Heart right ventricle (tissue), 16 donors: ENCODE measurements around the gene CRYBB3. TPM values are rescaled to one million over a fixed set of nuclear protein-coding genes. Genes with fewer than 3 reads are reported as not detected.
A peak's percentile ranks its signal among the peaks of the same experiment; 100 is the strongest.
"Not testable (repeated sequence)": the region's sequence is repeated elsewhere in the genome, so short reads cannot be mapped to it uniquely, and the experiment has no call there.

Experiments used
- ATAC-seq, 8 donors: fragments of 200-7000 bp; cut with Tn5 transposase; one replicate each; pipeline ENCODE4 v1.9.1; 2020; ENCODE audit warnings: mild to moderate bottlenecking in 8 of 8, moderate library complexity in 8 of 8, moderate number of reproducible peaks in 1 of 8
- DNase-seq, 2 donors: peaks; one replicate each; pipeline ENCODE4 v3.0.0-alpha.2; 2020
- H3K27ac ChIP-seq, 10 donors: fragments of 200-600 bp; sonication (generic) in 2 of 10; one replicate each; pipeline versions ENCODE4 v1.5.0 to v1.8.0; 2020 to 2022; ENCODE audit warnings: mild to moderate bottlenecking in 3 of 10
- H3K27me3 ChIP-seq, 7 donors: fragments of 200-600 bp; one replicate each; pipeline ENCODE4 v1.8.0; 2021 to 2022; ENCODE audit warnings: mild to moderate bottlenecking in 2 of 7
- H3K36me3 ChIP-seq, 9 donors: fragments of 200-600 bp; sonication (generic) in 1 of 9; one replicate each; pipeline versions ENCODE4 v1.5.0 to v1.8.0; 2020 to 2022; ENCODE audit warnings: mild to moderate bottlenecking in 2 of 9
- H3K4me1 ChIP-seq, 9 donors: fragments of 200-600 bp; sonication (generic) in 1 of 9; one replicate each; pipeline versions ENCODE4 v1.5.0 to v1.8.0; 2020 to 2022; ENCODE audit warnings: mild to moderate bottlenecking in 4 of 9
- H3K4me3 ChIP-seq, 10 donors: fragments of 200-600 bp; sonication (generic) in 2 of 10; one replicate each; pipeline versions ENCODE4 v1.5.0 to v1.8.0; 2020 to 2022; ENCODE audit warnings: mild to moderate bottlenecking in 7 of 10, moderate library complexity in 2 of 10
- H3K9me3 ChIP-seq, 11 donors: fragments of 200-600 bp in 10 of 11; sonication (generic) in 2 of 11; one replicate each; pipeline versions ENCODE4 v1.5.0 to v1.8.0; 2013 to 2022; ENCODE audit warnings: mild to moderate bottlenecking in 2 of 11, control low read depth in 1 of 11, moderate library complexity in 1 of 11
- CTCF ChIP-seq, 9 donors: fragments of 200-600 bp; sonication (generic) in 2 of 9; IDR thresholded peaks; one replicate each; pipeline versions ENCODE4 v1.5.0 to v1.8.0; 2021 to 2022; ENCODE audit warnings: antibody characterized with exemption in 9 of 9, mild to moderate bottlenecking in 5 of 9, moderate library complexity in 1 of 9
- WGBS, 2 donors: extraction: QIAGEN DNeasy Blood & Tissue Kit; methylation state at CpG; one replicate each; pipeline ENCODE4 v1.1.7; 2013; ENCODE audit warnings: inconsistent platforms in 1 of 2; 5-methylcytosine and 5-hydroxymethylcytosine counted together
- intact Hi-C, 10 donors: fragments of 100-400 bp; cut with DNase I; formaldehyde crosslinking; loops; one replicate each; pipeline versions ENCODE4 v1.11.1 to v1.14.2; 2022
- polyA plus RNA-seq, 2 donors: library from polyadenylated mRNA; stranded (reverse); fragments of 200-250 nt; gene quantifications; one replicate each; pipeline ENCODE4 v1.2.3, GENCODE V29; 2013
- total RNA-seq, 10 donors: library from RNA; stranded (reverse); fragmentation: NEBNext Ultra II Directional in 3 of 10; extraction: Animal tissue kit (Norgen Biotek cat#: 25700) in 3 of 10; gene quantifications; one replicate each; pipeline versions ENCODE4 v1.2.1 to v1.2.4, GENCODE V29; 2021 to 2023
- donor health status: Arrhythmogenic right ventricular cardiomyopathy.
- donor health status: ischemic (EF 13 %, LVEDD 7.1; RV severe dilation, severe dysfunction).
- donor health status: healthy with polysubstance abuse.
- donor health status: DM: no; HTN: yes; CAD: no.
- donor health status: DM: no; HTN: no; CAD: no.
- donor health status: ischemic (EF 25% LVEDD 6.9; RV normal size, moderate dysfunction).
- donor health status: ischemic (EF 25% LVEDD 5.7; RV mildly dilated, moderate dysfunction).
- donor health status: healthy.
- donor health status: DM: yes; HTN: yes; CAD: no.
- donor health status: Ischemic cardiomyopathy.
- donor health status: ischemic (EF 35%, LVEDD 5.7; RV mildly dilated, moderate dysfunction).
- donor health status: nonischemic (EF 11% LVEDD 7.7; RV severe dilation, severe dysfunction).
- donor health status: DM: yes; HTN: yes; CAD: no.
- donor health status: PGD.
- donor health status: ischemic (EF 29% LVEDD 5.4; RV normal size, mild dysfunction).
- donor health status: nonischemic (EF 23%, LVEDD 6.1; RV moderate dilation, normal function).

The CRYBB3 gene
- total and polyA plus RNA-seq, 12 donors, result 0.06 to 0.44 (median 0.38) TPM; not detected in 8

DNA sequence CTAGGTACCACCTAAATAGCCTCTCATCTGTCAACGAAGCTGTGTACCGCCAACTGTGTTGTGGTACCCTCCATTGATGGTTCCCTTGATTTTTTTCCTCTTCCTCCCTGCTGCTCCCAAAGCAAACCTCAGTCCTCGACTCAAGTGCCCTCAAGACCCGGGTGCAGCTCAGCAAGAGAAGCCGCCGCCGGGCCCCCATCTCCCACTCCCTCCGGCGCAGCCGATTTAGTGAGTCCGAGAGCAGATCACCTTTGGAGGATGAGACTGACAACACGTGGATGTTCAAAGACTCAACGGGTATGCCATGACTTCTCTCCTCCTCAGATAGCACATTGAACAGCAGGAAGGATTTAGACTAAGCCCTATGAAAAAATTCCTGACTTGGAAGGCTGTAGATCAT lies 22.4 kb upstream of the CRYBB3 start:
- no peaks in the 10 kb centered on the region for H3K4me1 ChIP-seq
- intact Hi-C loops, result loop anchor here in 3 of 10 donors (10.0 kb wide), 2 partner anchors 62 to 92 kb away; no protein-coding TSS in a partner anchor
- no peak overlapping the region for H3K4me3 ChIP-seq
- no peak for DNase-seq
- TF ChIP-seq CTCF (IDR thresholded peaks at IDR 0.05), result no peak
- H3K9me3 ChIP-seq, result peaks cover 0 to 12% (median 3%) of the 10 kb centered on the region in 11 donors
- peaks cover 0 to 94% (median 17%) of the 10 kb centered on the region in 9 donors for H3K36me3 ChIP-seq
- no peaks in the 10 kb centered on the region for H3K27me3 ChIP-seq
- 91 to 94% methylated on average over 13 of the region's 13 CpGs for WGBS, 2 donors
- H3K27ac ChIP-seq, result no peak overlapping the region
- no peak for ATAC-seq

GRCh38 chr22:25177895-25178294 lies 21.8 kb upstream of the CRYBB3 start:
- DNase-seq, result no peak
- ATAC-seq, result no peak
- no peaks in the 10 kb centered on the region for H3K4me1 ChIP-seq
- 93 to 94% methylated on average over 9 of the region's 9 CpGs for WGBS, 2 donors
- H3K4me3 ChIP-seq, result no peak overlapping the region
- H3K27me3 ChIP-seq, result no peaks in the 10 kb centered on the region
- H3K36me3 ChIP-seq, result peaks cover 0 to 94% (median 17%) of the 10 kb centered on the region in 9 donors
- no peak for TF ChIP-seq CTCF (IDR thresholded peaks at IDR 0.05)
- peaks cover 0 to 12% (median 3%) of the 10 kb centered on the region in 11 donors for H3K9me3 ChIP-seq
- H3K27ac ChIP-seq, result no peak overlapping the region
- intact Hi-C loops, result loop anchor here in 3 of 10 donors (10.0 kb wide), 2 partner anchors 63 to 93 kb away; no protein-coding TSS in a partner anchor

DNA sequence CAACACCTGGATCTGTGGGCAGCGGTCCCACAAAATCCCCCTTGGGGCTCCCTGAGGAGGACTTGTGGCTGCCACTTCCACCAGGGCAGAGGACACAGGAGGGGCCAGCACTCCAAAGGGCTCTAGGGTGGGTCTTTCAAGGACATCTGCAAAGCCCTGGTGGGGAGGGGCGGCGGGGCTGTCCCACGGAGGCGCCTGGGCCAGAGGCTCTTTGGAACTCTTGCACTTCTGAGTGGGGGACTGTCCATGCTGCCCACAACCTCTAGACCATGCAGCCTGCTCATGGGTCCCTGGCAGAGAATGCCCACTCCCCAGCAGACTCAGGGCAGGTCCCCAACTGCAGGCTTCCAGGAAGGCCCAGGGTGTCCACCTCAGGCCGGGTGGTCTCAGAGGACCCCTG lies 21.3 kb upstream of the CRYBB3 start:
- intact Hi-C loops, result loop anchor here in 3 of 10 donors (10.0 kb wide), 2 partner anchors 64 to 94 kb away; no protein-coding TSS in a partner anchor
- Histone ChIP-seq H3K9me3 (peaks cover 0 to 12% (median 3%) of the 10 kb centered on the region in 11 donors), H3K36me3 (peaks cover 0 to 92% (median 17%) of the 10 kb centered on the region in 9 donors), H3K27ac (peak overlapping the region in 1 of 10 donors; percentile 44), H3K4me3 (peak overlapping the region in 1 of 10 donors; percentile 17)
- H3K27me3 ChIP-seq, H3K4me1 ChIP-seq, DNase-seq: not testable (repeated sequence)
- 83 to 90% methylated on average over 6 of the region's 6 CpGs for WGBS, 2 donors
- peak in 5 of 8 donors; percentile 33 to 65 (median 42) for ATAC-seq

GRCh38 chr22:25178869-25179631 lies 20.6 kb upstream of the CRYBB3 start:
- peak overlapping the region in 1 of 10 donors; percentile 30 for H3K4me3 ChIP-seq
- peak in 7 of 8 donors; percentile 23 to 75 (median 57) for ATAC-seq
- H3K4me1 ChIP-seq, H3K27me3 ChIP-seq, H3K27ac ChIP-seq, DNase-seq: not testable (repeated sequence)
- intact Hi-C loops, result loop anchor here in 3 of 10 donors (10.0 kb wide), 2 partner anchors 64 to 94 kb away; no protein-coding TSS in a partner anchor
- WGBS, 2 donors, result 57 to 73% methylated on average over 40 to 49 of the region's 63 CpGs
- H3K9me3 ChIP-seq, result peaks cover 0 to 12% (median 3%) of the 10 kb centered on the region in 11 donors
- peaks cover 0 to 92% (median 13%) of the 10 kb centered on the region in 9 donors for H3K36me3 ChIP-seq

DNA sequence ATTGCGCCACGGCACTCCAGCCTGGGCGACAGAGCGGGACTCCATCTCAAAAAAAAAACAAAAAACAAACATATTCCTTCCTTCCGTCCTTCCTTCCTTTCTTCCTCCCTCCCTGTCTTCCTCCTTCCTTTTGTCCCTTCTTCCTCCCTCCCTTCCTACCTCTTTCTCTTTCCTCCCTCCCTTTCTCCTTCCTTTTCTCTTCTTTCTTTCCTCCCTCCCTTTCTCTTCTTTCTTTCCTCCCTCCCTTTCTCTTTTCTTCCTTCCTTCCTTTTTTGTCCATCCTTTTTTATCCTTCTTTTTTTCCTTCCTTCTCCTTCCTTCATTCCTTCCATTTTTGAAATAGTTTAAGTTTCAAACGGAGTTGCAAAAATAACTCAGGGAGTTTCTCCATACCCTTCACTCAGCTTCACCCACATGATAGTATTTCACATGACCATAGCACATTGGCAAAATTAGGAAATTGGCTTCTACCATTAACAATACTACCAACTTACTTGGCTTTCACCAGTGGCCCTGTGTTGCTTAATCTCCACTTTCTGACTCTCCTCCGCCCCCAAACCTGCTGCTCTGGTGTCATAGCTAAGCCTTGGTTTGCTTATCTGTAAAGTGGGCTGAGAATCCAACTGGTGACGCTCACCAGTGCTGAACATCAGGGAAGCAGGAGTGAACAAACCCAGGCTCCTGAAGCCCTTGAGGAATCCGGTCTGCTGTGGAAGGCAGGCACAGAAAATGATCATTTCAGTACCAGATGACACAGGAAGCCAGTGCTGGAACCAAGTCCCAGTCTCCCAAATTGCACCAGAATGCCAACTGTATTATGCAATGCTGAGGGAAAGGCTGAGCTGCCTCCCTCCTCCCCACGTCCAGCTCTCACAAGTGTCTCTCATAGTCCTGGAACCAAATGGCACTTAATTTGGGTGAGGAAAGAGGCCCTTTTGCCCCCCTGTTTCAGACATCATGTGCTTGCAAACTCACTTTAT lies 17.2 kb upstream of the CRYBB3 start:
- H3K9me3 ChIP-seq, result peaks cover 0 to 12% (median 3%) of the 10 kb centered on the region in 11 donors
- no peaks in the 10 kb centered on the region for H3K4me1 ChIP-seq
- intact Hi-C loops, result no loop called here
- H3K36me3 ChIP-seq, result peaks cover 0 to 92% (median 15%) of the 10 kb centered on the region in 9 donors
- 81 to 87% methylated on average over 10 of the region's 10 CpGs for WGBS, 2 donors
- H3K4me3 ChIP-seq, result no peak overlapping the region
- DNase-seq (no peak), ATAC-seq (peak in 1 of 8 donors; percentile 11)
- H3K27ac ChIP-seq, result no peak overlapping the region
- TF ChIP-seq CTCF (IDR thresholded peaks at IDR 0.05), result no peak
- no peaks in the 10 kb centered on the region for H3K27me3 ChIP-seq
